Measurements from ENCODE around the gene ARID3A.

Gene ARID3A

DNA sequence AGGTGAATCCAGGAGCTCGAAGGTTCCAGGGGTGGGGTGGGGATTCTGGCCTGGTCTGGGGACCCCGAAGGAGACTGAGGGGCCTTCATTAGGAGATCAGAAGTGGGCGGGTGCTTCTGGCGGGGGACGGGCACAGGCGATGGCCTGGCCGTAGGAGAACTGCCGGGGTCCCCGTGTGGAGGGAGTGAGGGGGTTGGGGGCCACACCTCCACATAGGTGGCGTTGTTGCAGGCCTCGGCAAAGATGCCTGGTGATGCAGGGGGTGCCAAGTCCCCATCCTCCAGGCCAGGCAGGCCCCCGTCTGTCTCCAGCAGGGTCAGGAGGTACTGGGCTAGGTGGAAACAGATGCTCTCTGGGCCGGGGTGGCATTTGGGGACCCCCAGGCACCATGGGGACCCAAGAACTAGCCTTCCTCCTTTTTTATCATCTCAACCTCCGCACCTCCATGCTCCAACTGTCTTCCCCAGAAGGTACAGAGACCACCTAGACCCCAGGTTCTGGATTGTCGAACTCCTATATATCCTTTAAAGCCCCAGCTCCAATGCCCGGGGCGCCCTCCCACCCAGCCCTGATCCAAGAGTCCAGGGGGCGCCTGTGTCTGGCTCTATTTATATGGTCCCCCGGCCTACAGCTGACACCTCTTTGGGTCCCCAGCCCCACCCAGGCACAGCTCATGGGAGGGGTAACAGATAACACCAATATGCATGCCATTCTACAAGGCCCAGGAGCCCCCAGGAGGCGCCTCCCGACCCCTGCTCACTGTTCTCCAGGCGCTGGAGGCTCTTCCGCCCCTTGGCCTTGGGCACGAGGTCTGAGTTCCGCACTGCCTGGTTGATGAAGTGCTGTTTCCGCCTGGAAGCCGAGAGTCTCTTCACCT, 24.4 kb upstream of the ARID3A start:
- no peak for DNase-seq
- H3K4me3 ChIP-seq (ENCODE audit: low read length): no peak overlapping the region
- TF ChIP-seq EZH2phosphoT487 (IDR thresholded peaks at IDR 0.05; ENCODE audit: low read length): no peak
- no peak for TF ChIP-seq EZH2 (optimal IDR thresholded peaks at IDR 0.05; ENCODE audit: low read depth, low read length)
- TF ChIP-seq, protein P1, sequence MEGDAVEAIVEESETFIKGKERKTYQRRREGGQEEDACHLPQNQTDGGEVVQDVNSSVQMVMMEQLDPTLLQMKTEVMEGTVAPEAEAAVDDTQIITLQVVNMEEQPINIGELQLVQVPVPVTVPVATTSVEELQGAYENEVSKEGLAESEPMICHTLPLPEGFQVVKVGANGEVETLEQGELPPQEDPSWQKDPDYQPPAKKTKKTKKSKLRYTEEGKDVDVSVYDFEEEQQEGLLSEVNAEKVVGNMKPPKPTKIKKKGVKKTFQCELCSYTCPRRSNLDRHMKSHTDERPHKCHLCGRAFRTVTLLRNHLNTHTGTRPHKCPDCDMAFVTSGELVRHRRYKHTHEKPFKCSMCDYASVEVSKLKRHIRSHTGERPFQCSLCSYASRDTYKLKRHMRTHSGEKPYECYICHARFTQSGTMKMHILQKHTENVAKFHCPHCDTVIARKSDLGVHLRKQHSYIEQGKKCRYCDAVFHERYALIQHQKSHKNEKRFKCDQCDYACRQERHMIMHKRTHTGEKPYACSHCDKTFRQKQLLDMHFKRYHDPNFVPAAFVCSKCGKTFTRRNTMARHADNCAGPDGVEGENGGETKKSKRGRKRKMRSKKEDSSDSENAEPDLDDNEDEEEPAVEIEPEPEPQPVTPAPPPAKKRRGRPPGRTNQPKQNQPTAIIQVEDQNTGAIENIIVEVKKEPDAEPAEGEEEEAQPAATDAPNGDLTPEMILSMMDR (IDR thresholded peaks at IDR 0.05; ENCODE audit: low read length): no peak
- H3K79me2 ChIP-seq (ENCODE audit: low read length): no peaks in the 10 kb centered on the region
- H3K9ac ChIP-seq (ENCODE audit: low read length): no peak overlapping the region
- no peaks in the 10 kb centered on the region for H3F3A ChIP-seq (ENCODE audit: insufficient read depth, low read length)
- H3K27me3 ChIP-seq (replicated peaks; ENCODE audit: insufficient read depth, low read length): no peaks in the 10 kb centered on the region
- no peaks in the 10 kb centered on the region for H3K9me2 ChIP-seq (replicated peaks; ENCODE audit: insufficient read depth, low read length)
- no peaks in the 10 kb centered on the region for H4K20me1 ChIP-seq (ENCODE audit: insufficient read depth, low read length)
- H2AFZ ChIP-seq (ENCODE audit: low read length): no peak overlapping the region
- H3K9me3 ChIP-seq (replicated peaks; ENCODE audit: insufficient read depth, low read length): no peaks in the 10 kb centered on the region
- no peak overlapping the region for H3K4me2 ChIP-seq (ENCODE audit: low read depth, low read length)
- H3K4me1 ChIP-seq (ENCODE audit: low read length): no peaks in the 10 kb centered on the region
- no peak overlapping the region for H3K27ac ChIP-seq (ENCODE audit: low read length)
- H3K36me3 ChIP-seq (replicated peaks; ENCODE audit: insufficient read depth, low read length): no peaks in the 10 kb centered on the region

DNA sequence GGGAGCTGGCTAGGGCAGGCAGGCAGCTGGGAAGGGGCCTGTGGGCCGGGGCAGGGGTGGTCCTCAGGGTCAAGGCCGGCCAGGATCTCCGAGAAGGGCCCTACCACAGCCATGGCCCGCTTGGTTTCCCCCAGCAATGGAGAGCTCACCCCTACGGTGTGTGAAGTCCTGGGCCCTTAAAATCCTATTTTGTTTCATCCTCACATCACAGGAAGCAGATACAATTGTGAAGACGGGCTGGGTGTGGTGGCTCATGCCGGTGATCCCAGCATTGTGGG, 23.8 kb upstream of the ARID3A start:
- Histone ChIP-seq H3K27me3 (replicated peaks; ENCODE audit: insufficient read depth, low read length) (no peaks in the 10 kb centered on the region), H3K36me3 (replicated peaks; ENCODE audit: insufficient read depth, low read length) (no peaks in the 10 kb centered on the region), H4K20me1 (ENCODE audit: insufficient read depth, low read length) (no peaks in the 10 kb centered on the region)

DNA sequence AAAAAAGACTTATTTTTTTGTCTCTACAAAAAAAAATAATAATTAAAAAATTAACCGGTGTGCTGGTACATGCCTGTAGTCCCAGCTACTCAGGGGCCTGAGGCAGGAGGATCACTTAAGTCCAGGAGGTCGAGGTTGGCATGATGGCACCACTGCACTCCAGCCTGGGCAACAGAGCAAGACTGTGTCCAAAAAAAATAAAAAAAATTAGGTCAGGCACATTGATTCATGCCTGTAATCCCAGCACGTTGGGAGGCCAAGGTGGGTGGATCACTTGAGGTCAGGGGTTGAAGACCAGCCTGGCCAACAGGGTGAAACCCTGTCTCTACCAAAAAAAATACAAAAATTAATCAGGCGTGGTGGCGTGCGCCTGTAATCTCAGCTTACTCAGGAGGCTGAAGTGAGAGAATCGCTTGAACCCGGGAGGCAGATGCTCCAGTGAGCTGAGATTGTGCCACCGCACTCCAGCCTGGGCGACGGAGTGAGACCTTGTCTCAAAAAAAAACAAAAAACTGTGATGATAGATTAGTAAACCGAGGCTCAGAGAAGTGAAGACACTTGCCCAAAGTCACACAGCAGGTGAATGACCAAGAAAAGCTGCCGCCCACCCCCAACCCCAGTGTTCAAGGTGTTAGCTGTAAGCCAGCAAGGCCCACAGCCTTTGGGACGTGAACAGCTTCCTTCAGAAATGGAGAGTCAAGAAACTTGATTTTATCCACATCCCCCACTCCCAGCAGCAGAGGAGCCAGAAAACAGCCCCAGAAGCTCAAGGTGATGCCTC, 23.2 kb upstream of the ARID3A start:
- no peak for DNase-seq
- Histone ChIP-seq H3K27ac (ENCODE audit: low read length) (no peak overlapping the region), H3K4me3 (ENCODE audit: low read length) (no peak overlapping the region), H3K79me2 (ENCODE audit: low read length) (peaks cover 7% of the 10 kb centered on the region), H3K27me3 (replicated peaks; ENCODE audit: insufficient read depth, low read length) (no peaks in the 10 kb centered on the region), H3K9me2 (replicated peaks; ENCODE audit: insufficient read depth, low read length) (no peaks in the 10 kb centered on the region), H4K20me1 (ENCODE audit: insufficient read depth, low read length) (no peaks in the 10 kb centered on the region), H3K9ac (ENCODE audit: low read length) (no peak overlapping the region), H3K4me2 (ENCODE audit: low read depth, low read length) (no peak overlapping the region), H3F3A (ENCODE audit: insufficient read depth, low read length) (no peaks in the 10 kb centered on the region), H3K4me1 (ENCODE audit: low read length) (no peaks in the 10 kb centered on the region), H3K36me3 (replicated peaks; ENCODE audit: insufficient read depth, low read length) (no peaks in the 10 kb centered on the region), H3K9me3 (replicated peaks; ENCODE audit: insufficient read depth, low read length) (no peaks in the 10 kb centered on the region), H2AFZ (ENCODE audit: low read length) (no peak overlapping the region)
- TF ChIP-seq EZH2 (optimal IDR thresholded peaks at IDR 0.05; ENCODE audit: low read depth, low read length) (no peak), EZH2phosphoT487 (IDR thresholded peaks at IDR 0.05; ENCODE audit: low read length) (no peak)
- TF ChIP-seq, protein P1 (IDR thresholded peaks at IDR 0.05; ENCODE audit: low read length): no peak

More for the DNA sequence above, 23.8 kb upstream of the ARID3A start:
- H3K9me2 ChIP-seq (replicated peaks; ENCODE audit: insufficient read depth, low read length): no peaks in the 10 kb centered on the region
- TF ChIP-seq, protein P1 (IDR thresholded peaks at IDR 0.05; ENCODE audit: low read length): no peak
- no peak for TF ChIP-seq EZH2phosphoT487 (IDR thresholded peaks at IDR 0.05; ENCODE audit: low read length)
- TF ChIP-seq EZH2 (optimal IDR thresholded peaks at IDR 0.05; ENCODE audit: low read depth, low read length): no peak
- no peak overlapping the region for H2AFZ ChIP-seq (ENCODE audit: low read length)
- peaks cover under 1% of the 10 kb centered on the region for H3K79me2 ChIP-seq (ENCODE audit: low read length)
- no peaks in the 10 kb centered on the region for H3K4me1 ChIP-seq (ENCODE audit: low read length)
- no peak overlapping the region for H3K9ac ChIP-seq (ENCODE audit: low read length)
- no peaks in the 10 kb centered on the region for H3F3A ChIP-seq (ENCODE audit: insufficient read depth, low read length)
- no peak for DNase-seq
- no peak overlapping the region for H3K4me3 ChIP-seq (ENCODE audit: low read length)
- H3K4me2 ChIP-seq (ENCODE audit: low read depth, low read length): no peak overlapping the region
- H3K27ac ChIP-seq (ENCODE audit: low read length): no peak overlapping the region
- no peaks in the 10 kb centered on the region for H3K9me3 ChIP-seq (replicated peaks; ENCODE audit: insufficient read depth, low read length)

Data from MM.1S (cell line).